Loucy (cell line): ENCODE data around the gene TAGAP.

Experiments used
- H2AFZ ChIP-seq: fragments of 200-600 bp; sonication (generic); 2 replicates; pipeline ENCODE4 v1.6.0; 2016; ENCODE audit warnings: antibody characterized with exemption, mild to moderate bottlenecking, low read length, moderate library complexity
- H3F3A ChIP-seq: fragments of 200-600 bp; 2 replicates; pipeline ENCODE4 v1.6.0; 2016; ENCODE audit warnings: antibody characterized with exemption, low read depth, mild to moderate bottlenecking
- H3K27me3 ChIP-seq: fragments of 200-600 bp; sonication (generic); 2 replicates; pipeline ENCODE4 v1.6.1; 2014; ENCODE audit warnings: low read length, mild to moderate bottlenecking; ENCODE audit not compliant: insufficient read depth, poor library complexity, severe bottlenecking
- H3K36me3 ChIP-seq: fragments of 200-600 bp; sonication (generic); 2 replicates; pipeline ENCODE4 v1.6.1; 2016; ENCODE audit warnings: low read length; ENCODE audit not compliant: insufficient read depth
- H3K4me1 ChIP-seq: fragments of 200-600 bp; sonication (generic); 2 replicates; pipeline ENCODE4 v1.5.1; 2014; ENCODE audit warnings: low read length, mild to moderate bottlenecking; ENCODE audit not compliant: insufficient read depth, poor library complexity, severe bottlenecking
- H3K4me2 ChIP-seq: fragments of 200-600 bp; sonication (generic); 2 replicates; pipeline ENCODE4 v1.6.0; 2014; ENCODE audit warnings: antibody characterized with exemption, low read length, low read depth, mild to moderate bottlenecking; ENCODE audit not compliant: poor library complexity, severe bottlenecking
- H3K4me3 ChIP-seq: fragments of 200-600 bp; sonication (generic); 2 replicates; pipeline ENCODE4 v1.5.1; 2014; ENCODE audit warnings: low read length, mild to moderate bottlenecking, mixed read lengths; ENCODE audit not compliant: poor library complexity, severe bottlenecking
- H3K79me2 ChIP-seq: fragments of 200-600 bp; sonication (generic); 2 replicates; pipeline ENCODE4 v1.6.1; 2014; ENCODE audit warnings: low read length; ENCODE audit not compliant: insufficient read depth
- H3K9ac ChIP-seq: fragments of 200-600 bp; sonication (generic); 2 replicates; pipeline ENCODE4 v1.6.0; 2014; ENCODE audit warnings: mild to moderate bottlenecking, low read depth, low read length, moderate library complexity; ENCODE audit not compliant: poor library complexity, severe bottlenecking
- H3K9me2 ChIP-seq: fragments of 200-600 bp; sonication (generic); replicated peaks from 2 replicates; pipeline ENCODE4 v1.6.1; 2016; ENCODE audit warnings: low read depth, low read length, mixed read lengths
- H3K9me3 ChIP-seq: fragments of 200-600 bp; sonication (generic); 2 replicates; pipeline ENCODE4 v1.6.1; 2014; ENCODE audit warnings: mild to moderate bottlenecking, antibody characterized with exemption, low read length, low read depth; ENCODE audit not compliant: insufficient read depth
- H4K20me1 ChIP-seq: fragments of 200-600 bp; sonication (generic); 2 replicates; pipeline ENCODE4 v1.6.0; 2014; ENCODE audit warnings: antibody characterized with exemption, low read length, mild to moderate bottlenecking; ENCODE audit not compliant: insufficient read depth, poor library complexity, severe bottlenecking
- EZH2phosphoT487 ChIP-seq: fragments of 200-600 bp; IDR thresholded peaks from 2 replicates; pipeline ENCODE4 v1.6.1; 2018; ENCODE audit warnings: antibody characterized with exemption, mild to moderate bottlenecking, moderate library complexity, borderline replicate concordance
- TF ChIP-seq, protein P1 (sequence below): fragments of 200-600 bp; sonication (generic); conservative IDR thresholded peaks from 2 replicates; pipeline ENCODE4 v1.5.1; 2014; ENCODE audit warnings: mild to moderate bottlenecking, antibody characterized with exemption, low read length

The TAGAP gene

GRCh38 chr6:159065759-159066329 lies 21.1 kb upstream of the TAGAP start:
- Histone ChIP-seq H3F3A (no peaks in the 10 kb centered on the region), H3K9me2 (no peaks in the 10 kb centered on the region), H3K4me3 (no peak overlapping the region), H3K9ac (no peak overlapping the region), H3K4me2 (no peak overlapping the region), H3K36me3 (no peaks in the 10 kb centered on the region), H4K20me1 (no peaks in the 10 kb centered on the region), H3K27me3 (no peaks in the 10 kb centered on the region), H3K4me1 (peaks cover 24% of the 10 kb centered on the region), H3K79me2 (no peaks in the 10 kb centered on the region), H3K9me3 (no peaks in the 10 kb centered on the region), H2AFZ (no peak overlapping the region)
- TF ChIP-seq, protein P1, sequence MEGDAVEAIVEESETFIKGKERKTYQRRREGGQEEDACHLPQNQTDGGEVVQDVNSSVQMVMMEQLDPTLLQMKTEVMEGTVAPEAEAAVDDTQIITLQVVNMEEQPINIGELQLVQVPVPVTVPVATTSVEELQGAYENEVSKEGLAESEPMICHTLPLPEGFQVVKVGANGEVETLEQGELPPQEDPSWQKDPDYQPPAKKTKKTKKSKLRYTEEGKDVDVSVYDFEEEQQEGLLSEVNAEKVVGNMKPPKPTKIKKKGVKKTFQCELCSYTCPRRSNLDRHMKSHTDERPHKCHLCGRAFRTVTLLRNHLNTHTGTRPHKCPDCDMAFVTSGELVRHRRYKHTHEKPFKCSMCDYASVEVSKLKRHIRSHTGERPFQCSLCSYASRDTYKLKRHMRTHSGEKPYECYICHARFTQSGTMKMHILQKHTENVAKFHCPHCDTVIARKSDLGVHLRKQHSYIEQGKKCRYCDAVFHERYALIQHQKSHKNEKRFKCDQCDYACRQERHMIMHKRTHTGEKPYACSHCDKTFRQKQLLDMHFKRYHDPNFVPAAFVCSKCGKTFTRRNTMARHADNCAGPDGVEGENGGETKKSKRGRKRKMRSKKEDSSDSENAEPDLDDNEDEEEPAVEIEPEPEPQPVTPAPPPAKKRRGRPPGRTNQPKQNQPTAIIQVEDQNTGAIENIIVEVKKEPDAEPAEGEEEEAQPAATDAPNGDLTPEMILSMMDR, result no peak
- TF ChIP-seq EZH2phosphoT487, result no peak

- TF ChIP-seq, protein P1, result no peak
- no peak for TF ChIP-seq EZH2phosphoT487
- Histone ChIP-seq H3K36me3 (no peaks in the 10 kb centered on the region), H3K9ac (no peak overlapping the region), H3F3A (no peaks in the 10 kb centered on the region), H4K20me1 (no peaks in the 10 kb centered on the region), H2AFZ (no peak overlapping the region), H3K4me1 (peaks cover 24% of the 10 kb centered on the region), H3K4me2 (no peak overlapping the region), H3K9me3 (no peaks in the 10 kb centered on the region), H3K4me3 (no peak overlapping the region), H3K79me2 (no peaks in the 10 kb centered on the region), H3K27me3 (no peaks in the 10 kb centered on the region), H3K9me2 (no peaks in the 10 kb centered on the region)
These were observed 20.3 kb upstream of the TAGAP start for GRCh38 chr6:159065091-159065490.

DNA sequence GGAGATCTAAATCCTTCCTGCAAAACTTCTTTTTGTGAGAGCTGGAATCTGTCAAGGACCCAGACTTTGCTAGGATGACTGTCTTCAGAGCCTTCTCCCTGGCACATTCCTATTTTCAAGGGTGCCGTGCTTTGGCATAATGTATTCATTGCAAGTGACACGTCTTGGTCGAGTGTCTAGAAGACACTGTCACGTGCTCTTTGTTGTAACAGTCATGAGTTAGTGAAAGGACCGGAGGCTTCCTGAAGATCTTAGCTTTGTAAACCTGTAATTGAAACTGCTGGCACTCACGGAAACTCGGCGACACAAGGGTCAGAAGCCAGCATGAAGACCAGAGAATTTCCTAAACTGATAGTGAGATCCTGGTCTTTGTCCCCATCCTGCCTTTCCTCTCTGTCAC lies 19.7 kb upstream of the TAGAP start:
- H3K27me3 ChIP-seq, result no peaks in the 10 kb centered on the region
- no peak overlapping the region for H2AFZ ChIP-seq
- H3K4me2 ChIP-seq, result no peak overlapping the region
- no peaks in the 10 kb centered on the region for H3K9me3 ChIP-seq
- H3K4me3 ChIP-seq, result no peak overlapping the region
- no peaks in the 10 kb centered on the region for H4K20me1 ChIP-seq
- no peaks in the 10 kb centered on the region for H3K36me3 ChIP-seq
- TF ChIP-seq, protein P1, result no peak
- TF ChIP-seq EZH2phosphoT487, result no peak
- no peak overlapping the region for H3K9ac ChIP-seq
- no peaks in the 10 kb centered on the region for H3F3A ChIP-seq
- H3K9me2 ChIP-seq, result no peaks in the 10 kb centered on the region
- H3K4me1 ChIP-seq, result peaks cover 24% of the 10 kb centered on the region
- H3K79me2 ChIP-seq, result no peaks in the 10 kb centered on the region
